Activated T-helper 9 cell treated with anti-CD3 and anti-CD28 coated beads, Interleukin-2, amount 50 U/mL, for 16 hours (primary cell): ENCODE results near the gene TNS3.

Experiments used
- DNase-seq: peaks from one replicate; pipeline ENCODE4 v3.0.0-alpha.2; 2020; ENCODE audit warnings: low read depth

Gene TNS3

GRCh38 chr7:47504551-47505311, 77.2 kb downstream of the TNS3 start:
- no peak for DNase-seq

GRCh38 chr7:47503281-47503680, 78.6 kb downstream of the TNS3 start:
- DNase-seq = no peak

GRCh38 chr7:47502240-47502877, 79.6 kb downstream of the TNS3 start:
- DNase-seq = no peak

- DNase-seq = no peak
Observed at GRCh38 chr7:47501406-47501805, 80.5 kb downstream of the TNS3 start.

GRCh38 chr7:47500103-47500563, 81.8 kb downstream of the TNS3 start:
- DNase-seq = no peak

- no peak for DNase-seq
Observed at GRCh38 chr7:47498229-47499056, 83.5 kb downstream of the TNS3 start.

GRCh38 chr7:47497367-47498096, 84.4 kb downstream of the TNS3 start:
- DNase-seq = no peak

GRCh38 chr7:47496666-47497065, 85.2 kb downstream of the TNS3 start:
- no peak for DNase-seq

- no peak for DNase-seq
Observed at GRCh38 chr7:47496056-47496665, 85.8 kb downstream of the TNS3 start.

GRCh38 chr7:47493976-47494911, 87.7 kb downstream of the TNS3 start:
- DNase-seq = no peak

- no peak for DNase-seq
Observed at GRCh38 chr7:47492716-47493325, 89.1 kb downstream of the TNS3 start.

GRCh38 chr7:47490501-47491265, 91.2 kb downstream of the TNS3 start:
- no peak for DNase-seq

GRCh38 chr7:47489624-47490023, 92.3 kb downstream of the TNS3 start:
- DNase-seq = no peak

GRCh38 chr7:47488969-47489342, 93.0 kb downstream of the TNS3 start:
- no peak for DNase-seq

GRCh38 chr7:47488201-47488968, 93.5 kb downstream of the TNS3 start:
- DNase-seq = no peak

- no peak for DNase-seq
Observed at GRCh38 chr7:47485640-47486435, 96.1 kb downstream of the TNS3 start.

GRCh38 chr7:47484923-47485639, 96.8 kb downstream of the TNS3 start:
- DNase-seq = no peak
